Measurements from ENCODE around the gene HIGD2A. TPM values are rescaled to one million over a fixed set of nuclear protein-coding genes. Genes with fewer than 3 reads are reported as not detected.
"Not testable (repeated sequence)": the region's sequence is repeated elsewhere in the genome, so short reads cannot be mapped to it uniquely, and the experiment has no call there.

Gene HIGD2A
- total RNA-seq, 2 experiments from 2014 or later: 97.6 to 97.7 TPM

GRCh38 chr5:176394096-176394495 lies 5.5 kb downstream of the HIGD2A start:
- H3K36me3 Mint-ChIP-seq: peaks cover 12% of the 10 kb centered on the region
- no peak overlapping the region for H3K4me3 Mint-ChIP-seq
- DNase-seq: no peak
- H3K4me1 Mint-ChIP-seq: peaks cover 5% of the 10 kb centered on the region
- no peaks in the 10 kb centered on the region for H3K27me3 Mint-ChIP-seq
- ATAC-seq (ENCODE audit: low read depth): no peak
- POLR2A ChIA-PET: no interaction called here
- no peaks in the 10 kb centered on the region for H3K9me3 Mint-ChIP-seq
- H3K27ac Mint-ChIP-seq: no peak overlapping the region

- Mint-ChIP-seq H3K27ac (no peak overlapping the region), H3K4me1 (peaks cover 3% of the 10 kb centered on the region), H3K9me3 (no peaks in the 10 kb centered on the region), H3K4me3 (no peak overlapping the region), H3K36me3 (peaks cover 12% of the 10 kb centered on the region), H3K27me3 (no peaks in the 10 kb centered on the region)
- POLR2A ChIA-PET: no interaction called here
- ATAC-seq (ENCODE audit: low read depth) (no peak), DNase-seq (no peak)
Measured at GRCh38 chr5:176394881-176395675, 6.5 kb downstream of the HIGD2A start.

GRCh38 chr5:176396330-176396729 lies 7.8 kb downstream of the HIGD2A start:
- Mint-ChIP-seq H3K9me3 (no peaks in the 10 kb centered on the region), H3K4me3 (no peak overlapping the region), H3K36me3 (peaks cover 5% of the 10 kb centered on the region), H3K4me1 (no peaks in the 10 kb centered on the region), H3K27ac (peak overlapping the region; percentile 11), H3K27me3 (no peaks in the 10 kb centered on the region)
- DNase-seq: no peak
- POLR2A ChIA-PET: no interaction called here
- no peak for ATAC-seq (ENCODE audit: low read depth)

GRCh38 chr5:176397736-176398420 lies 9.3 kb downstream of the HIGD2A start:
- POLR2A ChIA-PET: no interaction called here
- Mint-ChIP-seq H3K4me3 (no peak overlapping the region), H3K9me3 (no peaks in the 10 kb centered on the region), H3K27ac (no peak overlapping the region), H3K27me3 (no peaks in the 10 kb centered on the region), H3K36me3 (peaks cover 5% of the 10 kb centered on the region), H3K4me1 (peaks cover 2% of the 10 kb centered on the region)
- DNase-seq (no peak), ATAC-seq (ENCODE audit: low read depth) (no peak)

GRCh38 chr5:176400382-176401156 lies 12.0 kb downstream of the HIGD2A start:
- no peak overlapping the region for H3K4me3 Mint-ChIP-seq
- H3K9me3 Mint-ChIP-seq: no peaks in the 10 kb centered on the region
- no peaks in the 10 kb centered on the region for H3K27me3 Mint-ChIP-seq
- no peak for DNase-seq
- H3K27ac Mint-ChIP-seq: no peak overlapping the region
- ATAC-seq (ENCODE audit: low read depth): no peak
- peaks cover 2% of the 10 kb centered on the region for H3K4me1 Mint-ChIP-seq
- H3K36me3 Mint-ChIP-seq: peaks cover 5% of the 10 kb centered on the region
- POLR2A ChIA-PET: interaction anchor here (1.0 kb wide), 1 partner anchor 9 kb away, joined by 3 read pairs; no protein-coding TSS in a partner anchor

- DNase-seq: no peak
- Mint-ChIP-seq H3K36me3 (peaks cover 5% of the 10 kb centered on the region), H3K27me3 (no peaks in the 10 kb centered on the region), H3K4me3 (no peak overlapping the region), H3K9me3 (no peaks in the 10 kb centered on the region), H3K27ac (peak overlapping the region; percentile 2), H3K4me1 (peaks cover 2% of the 10 kb centered on the region)
- POLR2A ChIA-PET: no interaction called here
- no peak for ATAC-seq (ENCODE audit: low read depth)
Measured at GRCh38 chr5:176401281-176402205, 13.0 kb downstream of the HIGD2A start.

GRCh38 chr5:176405656-176406435 lies 17.3 kb downstream of the HIGD2A start:
- Mint-ChIP-seq H3K4me3 (no peak overlapping the region), H3K27ac (no peak overlapping the region), H3K4me1 (peaks cover 3% of the 10 kb centered on the region), H3K36me3 (peaks cover 1% of the 10 kb centered on the region), H3K27me3 (no peaks in the 10 kb centered on the region), H3K9me3 (no peaks in the 10 kb centered on the region)
- POLR2A ChIA-PET: no interaction called here
- ATAC-seq (ENCODE audit: low read depth) (no peak), DNase-seq (no peak)

- Mint-ChIP-seq H3K4me3 (no peak overlapping the region), H3K27me3 (no peaks in the 10 kb centered on the region), H3K9me3 (no peaks in the 10 kb centered on the region), H3K4me1 (peaks cover 5% of the 10 kb centered on the region), H3K36me3 (peaks cover 1% of the 10 kb centered on the region), H3K27ac (no peak overlapping the region)
- POLR2A ChIA-PET: no interaction called here
- ATAC-seq (ENCODE audit: low read depth) (no peak), DNase-seq (no peak)
Measured at GRCh38 chr5:176406436-176407052, 18.0 kb downstream of the HIGD2A start.

GRCh38 chr5:176407456-176408251 lies 19.1 kb downstream of the HIGD2A start:
- Mint-ChIP-seq H3K4me1 (peaks cover 6% of the 10 kb centered on the region), H3K27me3 (no peaks in the 10 kb centered on the region), H3K4me3 (no peak overlapping the region), H3K36me3 (peaks cover 1% of the 10 kb centered on the region), H3K27ac (no peak overlapping the region), H3K9me3 (no peaks in the 10 kb centered on the region)
- ATAC-seq (ENCODE audit: low read depth): no peak
- DNase-seq: no peak
- POLR2A ChIA-PET: interaction anchor here (0.7 kb wide), 2 partner anchors 86 to 126 kb away, joined by 3 to 5 read pairs; no protein-coding TSS in a partner anchor

- not testable (repeated sequence) for H3K36me3 Mint-ChIP-seq; ATAC-seq (ENCODE audit: low read depth); H3K9me3 Mint-ChIP-seq; H3K4me3 Mint-ChIP-seq; H3K27me3 Mint-ChIP-seq; DNase-seq; H3K4me1 Mint-ChIP-seq; H3K27ac Mint-ChIP-seq
- POLR2A ChIA-PET: interaction anchor here (0.7 kb wide), 2 partner anchors 85 to 125 kb away, joined by 3 to 5 read pairs; no protein-coding TSS in a partner anchor
Measured at GRCh38 chr5:176408252-176408573, 19.7 kb downstream of the HIGD2A start.

GRCh38 chr5:176408590-176408989 lies 20.0 kb downstream of the HIGD2A start:
- ATAC-seq (ENCODE audit: low read depth) (no peak), DNase-seq (no peak)
- Mint-ChIP-seq H3K27ac (no peak overlapping the region), H3K4me1 (peaks cover 5% of the 10 kb centered on the region), H3K36me3 (peaks cover 1% of the 10 kb centered on the region), H3K4me3 (no peak overlapping the region), H3K9me3 (no peaks in the 10 kb centered on the region), H3K27me3 (no peaks in the 10 kb centered on the region)
- POLR2A ChIA-PET: interaction anchor here (0.7 kb wide), 2 partner anchors 85 to 125 kb away, joined by 3 to 5 read pairs; no protein-coding TSS in a partner anchor
